PC-3 (cell line): ENCODE results near the gene CASP7. TPM values are rescaled to one million over a fixed set of nuclear protein-coding genes. Genes with fewer than 3 reads are reported as not detected.
A peak's percentile ranks its signal among the peaks of the same experiment; 100 is the strongest.

Source experiments
- ATAC-seq: fragments of 200-7000 bp; cut with Tn5 transposase; 2 replicates; pipeline ENCODE4 v1.9.1; 2020; ENCODE audit warnings: mild to moderate bottlenecking, moderate library complexity
- BruUV-seq: library from RNA; stranded (reverse); fragments of 400-500 nt; replicated peaks from 2 replicates; lab custom pipeline; 2021; lab: Mats Ljungman, UMichigan
- CTCF ChIA-PET: fragments of 300-600 bp; sonication (Branson Sonifier 250); formaldehyde crosslinking; loops from one replicate; lab custom pipeline; 2022; ENCODE audit warnings: antibody characterized with exemption; lab: Charles Lee
- POLR2A ChIA-PET: fragments of 300-600 bp; sonication (Branson Sonifier 250); formaldehyde crosslinking; loops from one replicate; lab custom pipeline; 2022; ENCODE audit warnings: antibody characterized with exemption; ENCODE audit not compliant: unreplicated experiment; lab: Charles Lee
- DNase-seq: peaks from one replicate; pipeline ENCODE4 v3.0.0-alpha.2; 2015
- H2AFZ ChIP-seq: fragments of 300-600 bp; sonication (generic); 2 replicates; pipeline ENCODE4 v1.6.0; 2016; ENCODE audit warnings: antibody characterized with exemption, low read length
- H3F3A ChIP-seq: fragments of 300-600 bp; sonication (generic); one replicate; pipeline ENCODE4 v1.6.0; 2017; ENCODE audit warnings: antibody characterized with exemption, low read length, control low read depth, mild to moderate bottlenecking; ENCODE audit not compliant: unreplicated experiment
- H3K27ac ChIP-seq: fragments of 300-600 bp; sonication (generic); 2 replicates; pipeline ENCODE4 v1.5.1; 2016; ENCODE audit warnings: mild to moderate bottlenecking, low read length
- H3K27me3 ChIP-seq: fragments of 300-600 bp; sonication (generic); 2 replicates; pipeline ENCODE4 v1.6.1; 2016; ENCODE audit warnings: low read length, mixed read lengths
- H3K36me3 ChIP-seq: fragments of 300-600 bp; sonication (generic); 2 replicates; pipeline ENCODE4 v1.6.1; 2016; ENCODE audit warnings: low read depth, mixed run types, low read length, mixed read lengths
- H3K4me1 ChIP-seq: fragments of 300-600 bp; sonication (generic); 2 replicates; pipeline ENCODE4 v1.5.1; 2016; ENCODE audit warnings: low read length; ENCODE audit not compliant: insufficient read depth
- H3K4me2 ChIP-seq: fragments of 300-600 bp; sonication (generic); 2 replicates; pipeline ENCODE4 v1.6.0; 2016; ENCODE audit warnings: low read length
- H3K4me3 ChIP-seq: fragments of 300-600 bp; sonication (generic); 2 replicates; pipeline ENCODE4 v1.5.1; 2016; ENCODE audit warnings: mild to moderate bottlenecking, low read length, mixed read lengths
- H3K79me2 ChIP-seq: fragments of 300-600 bp; sonication (generic); 2 replicates; pipeline ENCODE4 v1.6.1; 2017; ENCODE audit warnings: low read length, mixed read lengths
- H3K9ac ChIP-seq: fragments of 300-600 bp; sonication (generic); 2 replicates; pipeline ENCODE4 v1.6.0; 2016; ENCODE audit warnings: mild to moderate bottlenecking, low read length
- H3K9me2 ChIP-seq: fragments of 300-600 bp; sonication (generic); replicated peaks from 2 replicates; pipeline ENCODE4 v1.6.1; 2016; ENCODE audit warnings: mixed run types, low read length, mixed read lengths
- H3K9me3 ChIP-seq: fragments of 300-600 bp; sonication (generic); 2 replicates; pipeline ENCODE4 v1.6.1; 2016; ENCODE audit warnings: low read length, mixed read lengths
- H4K20me1 ChIP-seq: fragments of 300-600 bp; sonication (generic); 2 replicates; pipeline ENCODE4 v1.6.1; 2016; ENCODE audit warnings: low read length, mixed read lengths
- CTCF ChIP-seq: fragments of 300-600 bp; sonication (generic); conservative IDR thresholded peaks from 2 replicates; pipeline ENCODE4 v1.5.1; 2017; ENCODE audit warnings: antibody characterized with exemption, low read depth, mild to moderate bottlenecking, low read length
- EZH2 ChIP-seq: fragments of 300-600 bp; sonication (generic); IDR thresholded peaks from one replicate; pipeline ENCODE4 v1.6.1; 2017; ENCODE audit warnings: antibody characterized with exemption, mild to moderate bottlenecking, low read length; ENCODE audit not compliant: unreplicated experiment
- EZH2phosphoT487 ChIP-seq: fragments of 300-600 bp; sonication (generic); IDR thresholded peaks from 2 replicates; pipeline ENCODE4 v1.6.1; 2018; ENCODE audit warnings: mild to moderate bottlenecking, antibody characterized with exemption, low read length, borderline replicate concordance
- intact Hi-C: fragments of 100-400 bp; cut with micrococcal nuclease; formaldehyde crosslinking; loops from 2 replicates; pipeline ENCODE4 v1.9.0; 2023
- total RNA-seq: library from RNA; depleted of rRNA; stranded (reverse); fragments of >200 nt; gene quantifications from 2 replicates; pipeline ENCODE4 v1.2.3, GENCODE V29; 2014

The CASP7 gene
- total RNA-seq, 1 experiment from 2014 or later, result 13.7 TPM

GRCh38 chr10:113753020-113753692, 73.4 kb downstream of the CASP7 start:
- BruUV-seq, result no TSS peak

GRCh38 chr10:113754125-113754524, 74.4 kb downstream of the CASP7 start:
- TF ChIP-seq EZH2, result no peak
- TF ChIP-seq CTCF, result no peak
- no peak for TF ChIP-seq EZH2phosphoT487
- no TSS peak for BruUV-seq
- DNase-seq (no peak), ATAC-seq (no peak)
- Histone ChIP-seq H3K4me2 (no peak overlapping the region), H3K9ac (no peak overlapping the region), H3K27me3 (no peaks in the 10 kb centered on the region), H2AFZ (no peak overlapping the region), H3F3A (no peaks in the 10 kb centered on the region), H3K4me1 (no peaks in the 10 kb centered on the region), H3K79me2 (no peaks in the 10 kb centered on the region), H3K9me3 (no peaks in the 10 kb centered on the region), H3K36me3 (no peaks in the 10 kb centered on the region), H3K9me2 (no peaks in the 10 kb centered on the region), H4K20me1 (no peaks in the 10 kb centered on the region), H3K27ac (no peak overlapping the region), H3K4me3 (no peak overlapping the region)
- POLR2A ChIA-PET, result no interaction called here
- intact Hi-C loops, result no loop called here
- CTCF ChIA-PET, result no interaction called here

More at GRCh38 chr10:113753020-113753692, 73.4 kb downstream of the CASP7 start:
- ChIA-PET CTCF (no interaction called here), POLR2A (no interaction called here)
- Histone ChIP-seq H3K27ac (no peak overlapping the region), H3K27me3 (no peaks in the 10 kb centered on the region), H3K4me1 (no peaks in the 10 kb centered on the region), H3K9me2 (no peaks in the 10 kb centered on the region), H4K20me1 (no peaks in the 10 kb centered on the region), H3K79me2 (no peaks in the 10 kb centered on the region), H3K4me3 (no peak overlapping the region), H3K9ac (no peak overlapping the region), H3F3A (no peaks in the 10 kb centered on the region), H3K36me3 (no peaks in the 10 kb centered on the region), H3K4me2 (no peak overlapping the region), H3K9me3 (no peaks in the 10 kb centered on the region), H2AFZ (no peak overlapping the region)
- ATAC-seq (no peak), DNase-seq (peak; percentile 31)
- TF ChIP-seq CTCF, result no peak
- no peak for TF ChIP-seq EZH2phosphoT487
- TF ChIP-seq EZH2, result no peak
- intact Hi-C loops, result no loop called here

- H3K9ac ChIP-seq, result no peak overlapping the region
- H3K27me3 ChIP-seq, result no peaks in the 10 kb centered on the region
- no peaks in the 10 kb centered on the region for H3K79me2 ChIP-seq
- no peak overlapping the region for H3K4me2 ChIP-seq
- H3K4me3 ChIP-seq, result no peak overlapping the region
- no peaks in the 10 kb centered on the region for H4K20me1 ChIP-seq
- DNase-seq (no peak), ATAC-seq (no peak)
- intact Hi-C loops, result no loop called here
- TF ChIP-seq CTCF, result no peak
- no peak for TF ChIP-seq EZH2
- TF ChIP-seq EZH2phosphoT487, result no peak
- CTCF ChIA-PET, result no interaction called here
- H3F3A ChIP-seq, result no peaks in the 10 kb centered on the region
- no TSS peak for BruUV-seq
- no peak overlapping the region for H3K27ac ChIP-seq
- H2AFZ ChIP-seq, result no peak overlapping the region
- no peaks in the 10 kb centered on the region for H3K36me3 ChIP-seq
- POLR2A ChIA-PET, result no interaction called here
- H3K4me1 ChIP-seq, result no peaks in the 10 kb centered on the region
- H3K9me3 ChIP-seq, result no peaks in the 10 kb centered on the region
- H3K9me2 ChIP-seq, result no peaks in the 10 kb centered on the region
Measured at GRCh38 chr10:113754768-113755167, 75.1 kb downstream of the CASP7 start.
